ENCODE data around the gene FAM107A.

DNA sequence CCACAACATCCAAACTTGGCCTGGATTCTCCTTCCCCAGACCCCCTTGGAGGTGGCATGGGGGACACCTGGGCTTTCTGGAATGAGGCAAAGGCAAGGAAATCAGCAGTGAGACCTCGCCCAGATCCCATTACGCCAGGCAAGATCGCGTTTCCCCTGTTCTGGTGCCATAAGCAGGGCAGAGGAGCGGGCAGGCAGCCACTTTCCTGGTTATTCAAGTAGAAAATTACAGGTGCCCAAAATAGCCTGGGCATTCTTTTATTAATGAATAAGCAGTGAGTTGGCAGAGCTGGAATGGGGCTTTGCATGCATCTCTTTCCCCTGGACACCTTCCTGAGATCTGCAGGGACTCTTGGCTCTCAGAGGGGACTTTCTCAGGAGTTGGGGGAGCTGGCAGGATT, 31.5 kb upstream of the FAM107A start:
- TF ChIP-seq, protein P1, sequence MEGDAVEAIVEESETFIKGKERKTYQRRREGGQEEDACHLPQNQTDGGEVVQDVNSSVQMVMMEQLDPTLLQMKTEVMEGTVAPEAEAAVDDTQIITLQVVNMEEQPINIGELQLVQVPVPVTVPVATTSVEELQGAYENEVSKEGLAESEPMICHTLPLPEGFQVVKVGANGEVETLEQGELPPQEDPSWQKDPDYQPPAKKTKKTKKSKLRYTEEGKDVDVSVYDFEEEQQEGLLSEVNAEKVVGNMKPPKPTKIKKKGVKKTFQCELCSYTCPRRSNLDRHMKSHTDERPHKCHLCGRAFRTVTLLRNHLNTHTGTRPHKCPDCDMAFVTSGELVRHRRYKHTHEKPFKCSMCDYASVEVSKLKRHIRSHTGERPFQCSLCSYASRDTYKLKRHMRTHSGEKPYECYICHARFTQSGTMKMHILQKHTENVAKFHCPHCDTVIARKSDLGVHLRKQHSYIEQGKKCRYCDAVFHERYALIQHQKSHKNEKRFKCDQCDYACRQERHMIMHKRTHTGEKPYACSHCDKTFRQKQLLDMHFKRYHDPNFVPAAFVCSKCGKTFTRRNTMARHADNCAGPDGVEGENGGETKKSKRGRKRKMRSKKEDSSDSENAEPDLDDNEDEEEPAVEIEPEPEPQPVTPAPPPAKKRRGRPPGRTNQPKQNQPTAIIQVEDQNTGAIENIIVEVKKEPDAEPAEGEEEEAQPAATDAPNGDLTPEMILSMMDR (conservative IDR thresholded peaks at IDR 0.05), result no peak
- TF ChIP-seq ZFX (IDR thresholded peaks at IDR 0.05), result no peak
